Spleen (tissue), 7 donors: ENCODE data around the gene ADAD2.

ENCODE experiments used
- CTCF ChIP-seq, 11 experiments: fragments of 200-600 bp in 7 of 11; fragments of 450-650 bp in 4 of 11; sonication (generic) in 4 of 11; IDR thresholded peaks in 8 of 11; conservative IDR thresholded peaks in 3 of 11; 1 replicate in 7 of 11; 2 replicates in 4 of 11; pipeline versions ENCODE4 v1.4.0 to v1.8.0; 2016 to 2021; ENCODE audit warnings: antibody characterized with exemption in 11 of 11, inconsistent platforms in 4 of 11, mild to moderate bottlenecking in 1 of 11
- POLR2A ChIP-seq, 3 donors: fragments of 450-650 bp; IDR thresholded peaks; one replicate each; pipeline ENCODE4 v1.5.1; 2017; ENCODE audit warnings: antibody characterized with exemption in 3 of 3, mild to moderate bottlenecking in 1 of 3
- POLR2AphosphoS5 ChIP-seq, 3 donors: sonication (generic); formaldehyde crosslinking; IDR thresholded peaks; one replicate each; pipeline ENCODE4 v1.5.1; 2017; ENCODE audit warnings: antibody characterized with exemption in 3 of 3
- donor health status: DM: no; HTN: no; CAD: no; lungs with moderate emphysema.
- donor health status: DM: no; HTN: no; CAD: no.
- donor health status: DM: no; HTN: no; CAD: no.

GRCh38 chr16:84232969-84233368 is 42.0 kb downstream of the ADAD2 start:
- TF ChIP-seq POLR2A (IDR thresholded peaks at IDR 0.05) (no peak), CTCF (IDR thresholded peaks at IDR 0.05 in 8 of 11, conservative IDR thresholded peaks at IDR 0.05 in 3 of 11) (no peak), POLR2AphosphoS5 (IDR thresholded peaks at IDR 0.05) (no peak)
